Keratinocyte (primary cell): Measurements from ENCODE around the gene GMFB. TPM values are rescaled to one million over a fixed set of nuclear protein-coding genes. Genes with fewer than 3 reads are reported as not detected.

ENCODE experiments used
- DNase-seq: peaks from one replicate; pipeline ENCODE4 v3.0.0-alpha.2; 2011; ENCODE audit warnings: low read depth, missing footprints, low spot score
- FAIRE-seq: peaks from 2 replicates; lab custom pipeline; 2011; peaks lifted over from hg19 to GRCh38; lab: Jason Lieb, UNC
- H2AFZ ChIP-seq: 2 replicates; pipeline ENCODE4 v1.6.0; 2012; ENCODE audit warnings: low read length, control low read depth, inconsistent platforms; ENCODE audit not compliant: control insufficient read depth
- H3K27ac ChIP-seq: 2 replicates; pipeline ENCODE4 v1.5.1; 2011; ENCODE audit warnings: low read length; ENCODE audit not compliant: control insufficient read depth, insufficient read depth
- H3K27me3 ChIP-seq: 3 replicates; pipeline ENCODE4 v1.6.0; 2011; ENCODE audit warnings: low read length; ENCODE audit not compliant: control insufficient read depth, insufficient read depth; ENCODE audit errors: extremely low read depth
- H3K36me3 ChIP-seq, 2 experiments: 2 replicates in 1 of 2; 3 replicates in 1 of 2; pipeline ENCODE4 v1.5.1; 2011; ENCODE audit warnings: low read length in 2 of 2, mild to moderate bottlenecking in 1 of 2; ENCODE audit not compliant: control insufficient read depth in 2 of 2, insufficient read depth in 2 of 2; ENCODE audit errors: extremely low read depth in 1 of 2
- H3K4me1 ChIP-seq: 3 replicates; pipeline ENCODE4 v1.5.1; 2011; ENCODE audit warnings: low read length; ENCODE audit not compliant: control insufficient read depth, insufficient read depth; ENCODE audit errors: extremely low read depth
- H3K4me2 ChIP-seq: 3 replicates; pipeline ENCODE4 v1.6.0; 2011; ENCODE audit warnings: low read depth, low read length; ENCODE audit not compliant: control insufficient read depth, insufficient read depth; ENCODE audit errors: extremely low read depth
- H3K4me3 ChIP-seq, 3 experiments: fragments of 200-600 bp in 1 of 3; sonication (generic) in 1 of 3; 2 replicates in 2 of 3; 3 replicates in 1 of 3; pipeline ENCODE4 v1.5.1; 2011 to 2016; ENCODE audit warnings: low read length in 3 of 3, mild to moderate bottlenecking in 3 of 3, control low read depth in 2 of 3, inconsistent platforms in 1 of 3, low read depth in 1 of 3, mixed read lengths in 1 of 3, mixed run types in 1 of 3, moderate library complexity in 1 of 3; ENCODE audit not compliant: control insufficient read depth in 2 of 3, insufficient read depth in 2 of 3; ENCODE audit errors: extremely low read depth in 1 of 3
- H3K79me2 ChIP-seq: 2 replicates; pipeline ENCODE4 v1.6.0; 2012; ENCODE audit warnings: low read length; ENCODE audit not compliant: control insufficient read depth, insufficient read depth
- H3K9ac ChIP-seq: 3 replicates; pipeline ENCODE4 v1.6.0; 2011; ENCODE audit warnings: low read length; ENCODE audit not compliant: control insufficient read depth, insufficient read depth; ENCODE audit errors: extremely low read depth
- H3K9me1 ChIP-seq: 3 replicates; pipeline ENCODE4 v1.6.0; 2011; ENCODE audit warnings: low read length; ENCODE audit not compliant: control insufficient read depth, insufficient read depth; ENCODE audit errors: extremely low read depth
- H3K9me3 ChIP-seq: 2 replicates; pipeline ENCODE4 v1.5.1; 2012; ENCODE audit warnings: low read depth, low read length; ENCODE audit not compliant: control insufficient read depth
- H4K20me1 ChIP-seq: 3 replicates; pipeline ENCODE4 v1.6.0; 2011; ENCODE audit warnings: low read length; ENCODE audit not compliant: control insufficient read depth, insufficient read depth; ENCODE audit errors: extremely low read depth
- CTCF ChIP-seq, 3 experiments: IDR thresholded peaks in 1 of 3; conservative IDR thresholded peaks in 1 of 3; optimal IDR thresholded peaks in 1 of 3; 2 replicates in 2 of 3; 3 replicates in 1 of 3; pipeline versions ENCODE3 to v1.5.1; 2011; ENCODE audit warnings: low read length in 3 of 3, mild to moderate bottlenecking in 3 of 3, moderate library complexity in 2 of 3, control low read depth in 1 of 3, inconsistent platforms in 1 of 3; ENCODE audit not compliant: insufficient read depth in 2 of 3; ENCODE audit errors: extremely low read depth in 1 of 3
- EZH2 ChIP-seq: IDR thresholded peaks from one replicate; pipeline ENCODE4 v1.6.1; 2012; ENCODE audit warnings: inconsistent platforms, mild to moderate bottlenecking, low read length, moderate library complexity
- dilution Hi-C: fragments of 300-500 bp; cut with MboI; formaldehyde crosslinking; loops from one replicate; pipeline ENCODE4 v1.7.0; 2020; ENCODE audit warnings: low sequenced_read_pairs; ENCODE audit not compliant: extremely low pct_ligation_motif_present
- polyA plus RNA-seq, 5 experiments: library from polyadenylated mRNA; depleted of rRNA in 3 of 5; stranded (reverse) in 3 of 5; stranded (forward) in 1 of 5; unstranded in 1 of 5; fragments of >200 nt; gene quantifications; 1 replicate in 1 of 5; 2 replicates in 3 of 5; 3 replicates in 1 of 5; pipeline versions ENCODE4 v1.2.1 to v1.2.3, GENCODE V29; 2011 to 2012; ENCODE audit warnings: missing spikeins in 2 of 5, low read depth in 1 of 5, low replicate concordance in 1 of 5

GMFB gene
- polyA plus RNA-seq, 1 donor (not counting 4 experiments of a cell fraction or from before 2014, with no cell fraction given): 50.5 TPM

- Histone ChIP-seq H3K79me2 (peaks cover 39% of the 10 kb centered on the region), H3K4me1 (peaks cover 12% of the 10 kb centered on the region), H4K20me1 (no peaks in the 10 kb centered on the region), H3K27me3 (no peaks in the 10 kb centered on the region), H3K9me1 (no peaks in the 10 kb centered on the region), H3K9me3 (no peaks in the 10 kb centered on the region), H2AFZ (no peak overlapping the region), H3K9ac (no peak overlapping the region), H3K4me2 (no peak overlapping the region), H3K4me3 (no peak overlapping the region), H3K36me3 (no peaks in the 10 kb centered on the region), H3K27ac (no peak overlapping the region)
- dilution Hi-C loops: no loop called here
- DNase-seq (no peak), FAIRE-seq (no peak)
- no peak for TF ChIP-seq EZH2
- TF ChIP-seq CTCF (optimal IDR thresholded peaks at IDR 0.05 in 1 of 3, IDR thresholded peaks at IDR 0.05 in 1 of 3, conservative IDR thresholded peaks at IDR 0.05 in 1 of 3; ENCODE audit: extremely low read depth in 1 of 3, insufficient read depth in 2 of 3, low read length in 3 of 3): no peak
Measured at GRCh38 chr14:54512393-54512792, 23.6 kb upstream of the GMFB start.

DNA sequence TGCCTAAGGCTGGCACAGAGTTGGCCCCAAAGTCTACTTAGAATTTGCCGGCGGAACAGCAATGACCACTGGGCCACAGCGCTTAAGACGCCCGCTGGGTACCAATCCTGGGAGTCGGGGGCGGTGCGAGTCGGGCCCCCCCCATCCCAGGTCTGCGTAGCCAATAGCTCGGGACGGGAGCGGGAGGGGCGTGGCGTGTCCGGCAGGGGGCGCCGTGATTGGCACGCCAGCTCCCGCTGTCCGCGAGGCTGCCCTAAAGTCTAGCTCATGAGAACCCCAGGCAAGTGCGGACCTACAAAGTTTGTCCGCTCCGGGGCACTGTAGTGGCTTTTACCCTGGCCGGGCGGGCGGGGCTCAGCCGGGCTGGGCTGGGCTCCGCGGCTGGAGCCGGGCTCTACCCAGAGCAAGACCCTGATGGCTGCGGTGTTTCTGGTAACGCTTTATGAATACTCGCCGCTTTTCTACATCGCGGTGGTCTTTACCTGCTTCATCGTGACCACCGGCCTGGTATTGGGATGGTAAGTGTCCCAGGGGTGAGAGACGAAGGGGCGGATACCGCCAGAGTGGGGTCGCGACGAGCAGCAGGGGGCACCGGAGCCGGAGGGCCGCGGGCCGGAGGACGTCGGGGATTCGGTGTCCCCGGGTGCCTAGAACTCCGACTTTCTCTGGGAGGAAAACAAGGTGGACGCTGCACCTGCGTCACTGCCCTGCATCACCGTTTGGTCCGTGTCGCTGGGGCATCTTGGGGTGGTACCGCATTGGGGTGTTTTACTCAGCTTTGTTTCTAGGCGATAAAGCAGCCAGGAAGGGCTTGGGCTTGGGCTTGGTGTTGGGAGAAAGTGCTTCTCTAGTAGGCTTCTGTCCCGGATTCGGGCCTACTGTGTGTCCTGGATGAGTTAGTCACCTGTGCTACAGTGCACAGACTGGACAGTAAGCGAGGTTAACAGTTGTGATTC, 21.0 kb upstream of the GMFB start, which contains the start of gene CGRRF1:
Gene CGRRF1 (plus strand): TSS at position 361 of the 956 bp plus-strand sequence. CDS start 54 bp downstream, at position 415.
- Histone ChIP-seq H3K9ac (peak within 1 kb of the TSS; percentile 85), H3K4me2 (peak within 1 kb of the TSS; percentile 99), H3K27ac (peak within 1 kb of the TSS; percentile 69), H3K4me1 (peaks cover 12% of the 10 kb centered on the region), H3K4me3 (peak within 1 kb of the TSS; percentile 81 to 95 (median 88)), H3K9me1 (no peaks in the 10 kb centered on the region), H4K20me1 (no peaks in the 10 kb centered on the region), H3K36me3 (no peaks in the 10 kb centered on the region), H3K9me3 (no peaks in the 10 kb centered on the region), H3K79me2 (peaks cover 34% of the 10 kb centered on the region), H3K27me3 (no peaks in the 10 kb centered on the region), H2AFZ (peak within 1 kb of the TSS; percentile 99)
- dilution Hi-C loops: no loop called here
- TF ChIP-seq CTCF (optimal IDR thresholded peaks at IDR 0.05 in 1 of 3, IDR thresholded peaks at IDR 0.05 in 1 of 3, conservative IDR thresholded peaks at IDR 0.05 in 1 of 3; ENCODE audit: extremely low read depth in 1 of 3, insufficient read depth in 2 of 3, low read length in 3 of 3) (peak in 2 of 3 experiments; percentile 64 to 67), EZH2 (no peak)
- FAIRE-seq (peak; percentile 62), DNase-seq (peak; percentile 59)
